ENCODE measurements around the gene ATP8A1. TPM values are rescaled to one million over a fixed set of nuclear protein-coding genes. Genes with fewer than 3 reads are reported as not detected.
A peak's percentile ranks its signal among the peaks of the same experiment; 100 is the strongest.

The ATP8A1 gene
- total RNA-seq, 1 experiment from 2014 or later, result 0.19 TPM

- BruUV-seq (replicated peaks), result no TSS peak
- H3K27ac Mint-ChIP-seq (ENCODE audit: low read depth, unreplicated experiment), result no peak overlapping the region
- intact Hi-C loops (cut with micrococcal nuclease), result loop anchor here (10.0 kb wide), 1 partner anchor 93 kb away; the partner anchor contains the start of gene ATP8A1
- H3K9me3 Mint-ChIP-seq (ENCODE audit: unreplicated experiment), result no peaks in the 10 kb centered on the region
- no peak for DNase-seq (ENCODE audit: unreplicated experiment)
- TF ChIP-seq, protein P1, sequence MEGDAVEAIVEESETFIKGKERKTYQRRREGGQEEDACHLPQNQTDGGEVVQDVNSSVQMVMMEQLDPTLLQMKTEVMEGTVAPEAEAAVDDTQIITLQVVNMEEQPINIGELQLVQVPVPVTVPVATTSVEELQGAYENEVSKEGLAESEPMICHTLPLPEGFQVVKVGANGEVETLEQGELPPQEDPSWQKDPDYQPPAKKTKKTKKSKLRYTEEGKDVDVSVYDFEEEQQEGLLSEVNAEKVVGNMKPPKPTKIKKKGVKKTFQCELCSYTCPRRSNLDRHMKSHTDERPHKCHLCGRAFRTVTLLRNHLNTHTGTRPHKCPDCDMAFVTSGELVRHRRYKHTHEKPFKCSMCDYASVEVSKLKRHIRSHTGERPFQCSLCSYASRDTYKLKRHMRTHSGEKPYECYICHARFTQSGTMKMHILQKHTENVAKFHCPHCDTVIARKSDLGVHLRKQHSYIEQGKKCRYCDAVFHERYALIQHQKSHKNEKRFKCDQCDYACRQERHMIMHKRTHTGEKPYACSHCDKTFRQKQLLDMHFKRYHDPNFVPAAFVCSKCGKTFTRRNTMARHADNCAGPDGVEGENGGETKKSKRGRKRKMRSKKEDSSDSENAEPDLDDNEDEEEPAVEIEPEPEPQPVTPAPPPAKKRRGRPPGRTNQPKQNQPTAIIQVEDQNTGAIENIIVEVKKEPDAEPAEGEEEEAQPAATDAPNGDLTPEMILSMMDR (IDR thresholded peaks at IDR 0.05; ENCODE audit: unreplicated experiment), result no peak
- H3K4me1 Mint-ChIP-seq (ENCODE audit: insufficient read depth, unreplicated experiment), result peaks cover 11% of the 10 kb centered on the region
- H3K27me3 Mint-ChIP-seq (ENCODE audit: insufficient read depth, unreplicated experiment), result peaks cover 10% of the 10 kb centered on the region
- ChIA-PET CTCF (interaction anchor here (0.6 kb wide), 1 partner anchor 405 kb away, joined by 3 read pairs; no protein-coding TSS in a partner anchor), POLR2A (no interaction called here)
- H3K4me3 Mint-ChIP-seq (ENCODE audit: unreplicated experiment), result no peak overlapping the region
- no peaks in the 10 kb centered on the region for H3K36me3 Mint-ChIP-seq (ENCODE audit: insufficient read depth, unreplicated experiment)
Measured at GRCh38 chr4:42562016-42562415, 94.9 kb downstream of the ATP8A1 start.

GRCh38 chr4:42561031-42561430 is 95.9 kb downstream of the ATP8A1 start:
- H3K4me1 Mint-ChIP-seq (ENCODE audit: insufficient read depth, unreplicated experiment), result peaks cover 12% of the 10 kb centered on the region
- no peak for DNase-seq (ENCODE audit: unreplicated experiment)
- no TSS peak for BruUV-seq (replicated peaks)
- H3K36me3 Mint-ChIP-seq (ENCODE audit: insufficient read depth, unreplicated experiment), result no peaks in the 10 kb centered on the region
- intact Hi-C loops (cut with micrococcal nuclease), result loop anchor here (10.0 kb wide), 1 partner anchor 94 kb away; the partner anchor contains the start of gene ATP8A1
- H3K27me3 Mint-ChIP-seq (ENCODE audit: insufficient read depth, unreplicated experiment), result peaks cover 10% of the 10 kb centered on the region
- H3K27ac Mint-ChIP-seq (ENCODE audit: low read depth, unreplicated experiment), result no peak overlapping the region
- CTCF ChIA-PET, result interaction anchor here (0.6 to 1.0 kb wide), 3 partner anchors 52 to 303 kb away, joined by 3 to 4 read pairs (median 3); no protein-coding TSS in a partner anchor
- no peak overlapping the region for H3K4me3 Mint-ChIP-seq (ENCODE audit: unreplicated experiment)
- TF ChIP-seq, protein P1 (IDR thresholded peaks at IDR 0.05; ENCODE audit: unreplicated experiment), result no peak
- POLR2A ChIA-PET, result interaction anchor here (0.6 kb wide), 1 partner anchor 116 kb away, joined by 3 read pairs; no protein-coding TSS in a partner anchor
- H3K9me3 Mint-ChIP-seq (ENCODE audit: unreplicated experiment), result no peaks in the 10 kb centered on the region

GRCh38 chr4:42560467-42560861 is 96.4 kb downstream of the ATP8A1 start:
- no peak overlapping the region for H3K4me3 Mint-ChIP-seq (ENCODE audit: unreplicated experiment)
- no peak overlapping the region for H3K27ac Mint-ChIP-seq (ENCODE audit: low read depth, unreplicated experiment)
- no peak for DNase-seq (ENCODE audit: unreplicated experiment)
- no peaks in the 10 kb centered on the region for H3K36me3 Mint-ChIP-seq (ENCODE audit: insufficient read depth, unreplicated experiment)
- TF ChIP-seq, protein P1 (IDR thresholded peaks at IDR 0.05; ENCODE audit: unreplicated experiment), result no peak
- POLR2A ChIA-PET, result no interaction called here
- H3K27me3 Mint-ChIP-seq (ENCODE audit: insufficient read depth, unreplicated experiment), result peaks cover 10% of the 10 kb centered on the region
- CTCF ChIA-PET, result interaction anchor here (0.8 to 1.0 kb wide), 3 partner anchors 8 to 295 kb away, joined by 3 to 5 read pairs (median 3); no protein-coding TSS in a partner anchor
- intact Hi-C loops (cut with micrococcal nuclease), result loop anchor here (10.0 kb wide), 1 partner anchor 94 kb away; the partner anchor contains the start of gene ATP8A1
- H3K4me1 Mint-ChIP-seq (ENCODE audit: insufficient read depth, unreplicated experiment), result peaks cover 15% of the 10 kb centered on the region
- BruUV-seq (replicated peaks), result no TSS peak
- H3K9me3 Mint-ChIP-seq (ENCODE audit: unreplicated experiment), result no peaks in the 10 kb centered on the region

- Mint-ChIP-seq H3K4me3 (ENCODE audit: unreplicated experiment) (no peak overlapping the region), H3K27me3 (ENCODE audit: insufficient read depth, unreplicated experiment) (peaks cover 17% of the 10 kb centered on the region), H3K9me3 (ENCODE audit: unreplicated experiment) (no peaks in the 10 kb centered on the region), H3K27ac (ENCODE audit: low read depth, unreplicated experiment) (no peak overlapping the region), H3K36me3 (ENCODE audit: insufficient read depth, unreplicated experiment) (no peaks in the 10 kb centered on the region), H3K4me1 (ENCODE audit: insufficient read depth, unreplicated experiment) (peaks cover 26% of the 10 kb centered on the region)
- intact Hi-C loops (cut with micrococcal nuclease), result no loop called here
- ChIA-PET CTCF (interaction anchor here (0.5 to 1.9 kb wide), 6 partner anchors 11 to 307 kb away, joined by 3 to 12 read pairs (median 3); no protein-coding TSS in a partner anchor), POLR2A (no interaction called here)
- no TSS peak for BruUV-seq (replicated peaks)
- DNase-seq (ENCODE audit: unreplicated experiment), result peak; percentile 31
- TF ChIP-seq, protein P1 (IDR thresholded peaks at IDR 0.05; ENCODE audit: unreplicated experiment), result no peak
Measured at GRCh38 chr4:42558156-42558555, 98.7 kb downstream of the ATP8A1 start.

Data from MCF 10A (cell line).